Neural progenitor cell (in vitro differentiated cells): ENCODE measurements around the gene COG4.

Source experiments
- EZH2 ChIP-seq: fragments of 200-600 bp; sonication (generic); IDR thresholded peaks from 2 replicates; pipeline ENCODE4 v1.6.1; 2017; ENCODE audit warnings: antibody characterized with exemption, mild to moderate bottlenecking, moderate library complexity
- EZH2phosphoT487 ChIP-seq: fragments of 200-600 bp; sonication (generic); IDR thresholded peaks from 2 replicates; pipeline ENCODE4 v1.6.1; 2017; ENCODE audit warnings: antibody characterized with exemption
- TF ChIP-seq, protein P1 (sequence below): fragments of 200-600 bp; sonication (generic); IDR thresholded peaks from 2 replicates; pipeline ENCODE4 v1.5.1; 2017; ENCODE audit warnings: antibody characterized with exemption, mild to moderate bottlenecking

DNA sequence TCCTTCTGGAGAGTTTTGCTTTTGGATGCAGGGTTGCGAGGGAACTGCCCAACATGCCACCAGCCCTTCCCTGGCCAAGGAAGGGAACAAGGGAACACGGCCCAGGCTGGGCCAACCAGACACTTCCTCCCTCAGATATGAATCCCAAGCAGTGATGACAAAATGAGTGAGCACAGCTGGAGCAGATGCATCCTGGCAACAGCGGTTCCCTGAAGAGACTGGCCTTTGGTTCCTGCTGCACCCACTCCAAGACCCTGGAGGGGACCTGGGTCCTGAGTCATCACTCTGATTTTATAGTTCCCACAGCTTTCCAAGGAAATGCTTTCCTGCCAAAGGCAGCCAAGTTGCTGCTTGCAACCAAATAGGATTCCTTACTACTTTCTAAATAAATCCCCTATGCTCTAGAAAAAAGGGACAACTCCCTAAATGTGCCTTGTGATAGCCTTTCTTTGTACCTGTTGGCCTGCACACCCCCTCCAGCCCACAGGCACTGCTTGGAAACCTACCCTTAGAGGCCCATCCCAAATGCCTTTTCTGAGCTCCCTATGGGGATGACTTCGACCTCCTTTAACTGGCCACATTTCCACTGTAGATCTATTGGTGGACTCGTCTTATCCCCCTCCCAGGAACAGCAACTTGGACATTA is 89.8 kb downstream of the COG4 start:
- TF ChIP-seq, protein P1, sequence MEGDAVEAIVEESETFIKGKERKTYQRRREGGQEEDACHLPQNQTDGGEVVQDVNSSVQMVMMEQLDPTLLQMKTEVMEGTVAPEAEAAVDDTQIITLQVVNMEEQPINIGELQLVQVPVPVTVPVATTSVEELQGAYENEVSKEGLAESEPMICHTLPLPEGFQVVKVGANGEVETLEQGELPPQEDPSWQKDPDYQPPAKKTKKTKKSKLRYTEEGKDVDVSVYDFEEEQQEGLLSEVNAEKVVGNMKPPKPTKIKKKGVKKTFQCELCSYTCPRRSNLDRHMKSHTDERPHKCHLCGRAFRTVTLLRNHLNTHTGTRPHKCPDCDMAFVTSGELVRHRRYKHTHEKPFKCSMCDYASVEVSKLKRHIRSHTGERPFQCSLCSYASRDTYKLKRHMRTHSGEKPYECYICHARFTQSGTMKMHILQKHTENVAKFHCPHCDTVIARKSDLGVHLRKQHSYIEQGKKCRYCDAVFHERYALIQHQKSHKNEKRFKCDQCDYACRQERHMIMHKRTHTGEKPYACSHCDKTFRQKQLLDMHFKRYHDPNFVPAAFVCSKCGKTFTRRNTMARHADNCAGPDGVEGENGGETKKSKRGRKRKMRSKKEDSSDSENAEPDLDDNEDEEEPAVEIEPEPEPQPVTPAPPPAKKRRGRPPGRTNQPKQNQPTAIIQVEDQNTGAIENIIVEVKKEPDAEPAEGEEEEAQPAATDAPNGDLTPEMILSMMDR = no peak
- TF ChIP-seq EZH2 (no peak), EZH2phosphoT487 (no peak)
